ENCODE data around the gene PHF12. TPM values are rescaled to one million over a fixed set of nuclear protein-coding genes. Genes with fewer than 3 reads are reported as not detected.

The PHF12 gene
- total and polyA plus RNA-seq, 2 of the 8 experiments (the other 6 are each of a cell fraction or from before 2014, with no cell fraction given) = 38.8 to 65.7 TPM

- TF ChIP-seq NRF1 (IDR thresholded peaks at IDR 0.05; ENCODE audit: low read depth, low read length) (no peak), CBX8 (IDR thresholded peaks at IDR 0.05; ENCODE audit: borderline replicate concordance, low read depth, low read length) (no peak), USF2 (IDR thresholded peaks at IDR 0.05; ENCODE audit: low read length) (no peak), JUN (IDR thresholded peaks at IDR 0.05; ENCODE audit: low read depth, low read length) (no peak), POU5F1 (IDR thresholded peaks at IDR 0.05; ENCODE audit: low read depth, low read length) (no peak)
Observed at GRCh38 chr17:28991779-28992178, 40.5 kb upstream of the PHF12 start (continued).
